CD4-positive, alpha-beta T cell treated with Interleukin-21 for 1 hour (primary cell): ENCODE data around the gene BACH1.
"Not testable (repeated sequence)": the region's sequence is repeated elsewhere in the genome, so short reads cannot be mapped to it uniquely, and the experiment has no call there.

Experiments used
- DNase-seq: peaks from one replicate; pipeline ENCODE4 v3.0.0-alpha.2; 2020

Gene BACH1

GRCh38 chr21:29298348-29299045 is at the start of gene BACH1:
Gene BACH1, plus strand, starts transcription at chr21:29298922. Its CDS starts 22,359 bp downstream, at chr21:29321281.
- DNase-seq = peak; percentile 88

GRCh38 chr21:29249289-29249688 is 49.4 kb upstream of the BACH1 start:
- not testable (repeated sequence) for DNase-seq

GRCh38 chr21:29250636-29251035 is 48.1 kb upstream of the BACH1 start:
- DNase-seq = no peak

GRCh38 chr21:29253861-29254260 is 44.9 kb upstream of the BACH1 start:
- not testable (repeated sequence) for DNase-seq

GRCh38 chr21:29254550-29254949 is 44.2 kb upstream of the BACH1 start:
- no peak for DNase-seq

GRCh38 chr21:29256126-29256910 is 42.4 kb upstream of the BACH1 start:
- DNase-seq = no peak

- DNase-seq = no peak
Observed at GRCh38 chr21:29257701-29258100, 41.0 kb upstream of the BACH1 start.

GRCh38 chr21:29258626-29259338 is 39.9 kb upstream of the BACH1 start:
- DNase-seq = no peak

- no peak for DNase-seq
Observed at GRCh38 chr21:29260461-29260860, 38.3 kb upstream of the BACH1 start.

GRCh38 chr21:29261555-29262540 is 36.9 kb upstream of the BACH1 start:
- DNase-seq = no peak

- DNase-seq = no peak
Observed at GRCh38 chr21:29264721-29265120, 34.0 kb upstream of the BACH1 start.

- no peak for DNase-seq
Observed at GRCh38 chr21:29265690-29266479, 32.8 kb upstream of the BACH1 start.

- DNase-seq = no peak
Observed at GRCh38 chr21:29267666-29268065, 31.1 kb upstream of the BACH1 start.

GRCh38 chr21:29271927-29272333 is 26.8 kb upstream of the BACH1 start:
- DNase-seq = no peak

GRCh38 chr21:29277442-29277841 is 21.3 kb upstream of the BACH1 start:
- no peak for DNase-seq

- no peak for DNase-seq
Observed at GRCh38 chr21:29279558-29279957, 19.2 kb upstream of the BACH1 start.

- not testable (repeated sequence) for DNase-seq
Observed at GRCh38 chr21:29281801-29282200, 16.9 kb upstream of the BACH1 start.

- no peak for DNase-seq
Observed at GRCh38 chr21:29287383-29287782, 11.3 kb upstream of the BACH1 start.

- no peak for DNase-seq
Observed at GRCh38 chr21:29288239-29288638, 10.5 kb upstream of the BACH1 start.

- no peak for DNase-seq
Observed at GRCh38 chr21:29289317-29289716, 9.4 kb upstream of the BACH1 start.

GRCh38 chr21:29290240-29290639 is 8.5 kb upstream of the BACH1 start:
- no peak for DNase-seq

GRCh38 chr21:29293495-29293894 is 5.2 kb upstream of the BACH1 start:
- no peak for DNase-seq
